Measurements from ENCODE around the gene TNNT1.

The TNNT1 gene

DNA sequence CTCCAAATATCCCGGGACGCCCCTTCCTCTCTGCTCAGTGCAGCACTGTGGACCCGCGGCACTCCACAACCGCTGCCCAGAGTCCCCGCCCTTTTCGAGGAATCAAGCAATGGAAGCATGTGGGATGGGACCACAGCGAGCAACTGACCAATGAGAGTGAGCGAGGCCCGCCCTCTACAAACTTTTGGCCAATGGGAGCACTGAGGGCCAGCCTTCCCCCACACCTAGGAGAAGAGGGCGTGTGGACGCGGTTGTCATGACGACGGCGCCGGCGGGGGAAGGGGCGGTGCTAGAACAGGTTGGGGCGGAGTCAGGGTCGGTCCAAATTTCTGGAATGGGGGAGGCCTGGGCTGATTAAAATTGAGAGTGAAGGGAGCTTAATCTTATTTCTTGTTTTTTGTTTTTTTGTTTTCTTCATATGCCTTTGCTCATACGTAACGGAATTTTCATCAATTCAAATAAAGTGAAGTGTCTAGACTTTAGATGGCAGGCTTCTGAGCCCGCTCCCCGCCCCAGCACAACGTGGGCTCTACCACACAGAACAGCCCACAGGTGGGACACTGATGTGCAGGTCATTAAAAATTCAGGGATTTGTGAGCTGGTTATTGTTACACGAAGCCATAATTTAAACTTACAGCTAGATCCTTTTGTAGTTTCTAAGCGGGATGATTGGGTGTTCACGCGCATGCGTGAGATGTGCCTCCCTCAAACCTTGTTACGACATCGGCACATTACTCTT lies 17.7 kb upstream of the TNNT1 start, which contains the start of gene DNAAF3:
Gene DNAAF3, minus strand, starts transcription at position 84 of the 739 bp plus-strand sequence. CDS start 200 bp downstream, outside the sequence.
- peak within 1 kb of the TSS; percentile 68 for H2AFZ ChIP-seq (ENCODE audit: low read length)
- H4K20me1 ChIP-seq (ENCODE audit: insufficient read depth, low read length) = no peaks in the 10 kb centered on the region
- H3K9me3 ChIP-seq (replicated peaks; ENCODE audit: insufficient read depth, low read length) = no peaks in the 10 kb centered on the region
- H3K9me2 ChIP-seq (replicated peaks; ENCODE audit: insufficient read depth, low read length) = no peaks in the 10 kb centered on the region
- DNase-seq = peak; percentile 93
- no peak within 1 kb of the TSS for H3K9ac ChIP-seq (ENCODE audit: low read length)
- no peaks in the 10 kb centered on the region for H3K36me3 ChIP-seq (replicated peaks; ENCODE audit: insufficient read depth, low read length)
- H3K79me2 ChIP-seq (ENCODE audit: low read length) = no peaks in the 10 kb centered on the region
- no peak within 1 kb of the TSS for H3K27ac ChIP-seq (ENCODE audit: low read length)
- H3K4me1 ChIP-seq (ENCODE audit: low read length) = peaks cover 4% of the 10 kb centered on the region; the same call in 1 of the 2 replicates
- peaks cover 86% of the 10 kb centered on the region for H3K27me3 ChIP-seq (replicated peaks; ENCODE audit: insufficient read depth, low read length)
- TF ChIP-seq EZH2 (optimal IDR thresholded peaks at IDR 0.05; ENCODE audit: low read depth, low read length) (no peak), EZH2phosphoT487 (IDR thresholded peaks at IDR 0.05; ENCODE audit: low read length) (no peak)
- TF ChIP-seq, protein P1, sequence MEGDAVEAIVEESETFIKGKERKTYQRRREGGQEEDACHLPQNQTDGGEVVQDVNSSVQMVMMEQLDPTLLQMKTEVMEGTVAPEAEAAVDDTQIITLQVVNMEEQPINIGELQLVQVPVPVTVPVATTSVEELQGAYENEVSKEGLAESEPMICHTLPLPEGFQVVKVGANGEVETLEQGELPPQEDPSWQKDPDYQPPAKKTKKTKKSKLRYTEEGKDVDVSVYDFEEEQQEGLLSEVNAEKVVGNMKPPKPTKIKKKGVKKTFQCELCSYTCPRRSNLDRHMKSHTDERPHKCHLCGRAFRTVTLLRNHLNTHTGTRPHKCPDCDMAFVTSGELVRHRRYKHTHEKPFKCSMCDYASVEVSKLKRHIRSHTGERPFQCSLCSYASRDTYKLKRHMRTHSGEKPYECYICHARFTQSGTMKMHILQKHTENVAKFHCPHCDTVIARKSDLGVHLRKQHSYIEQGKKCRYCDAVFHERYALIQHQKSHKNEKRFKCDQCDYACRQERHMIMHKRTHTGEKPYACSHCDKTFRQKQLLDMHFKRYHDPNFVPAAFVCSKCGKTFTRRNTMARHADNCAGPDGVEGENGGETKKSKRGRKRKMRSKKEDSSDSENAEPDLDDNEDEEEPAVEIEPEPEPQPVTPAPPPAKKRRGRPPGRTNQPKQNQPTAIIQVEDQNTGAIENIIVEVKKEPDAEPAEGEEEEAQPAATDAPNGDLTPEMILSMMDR (IDR thresholded peaks at IDR 0.05; ENCODE audit: low read length) = no peak
- peak within 1 kb of the TSS; percentile 45 for H3K4me3 ChIP-seq (ENCODE audit: low read length)
- H3K4me2 ChIP-seq (ENCODE audit: low read depth, low read length) = peak within 1 kb of the TSS; percentile 77; the same call in 1 of the 2 replicates
- H3F3A ChIP-seq (ENCODE audit: insufficient read depth, low read length) = no peaks in the 10 kb centered on the region

DNA sequence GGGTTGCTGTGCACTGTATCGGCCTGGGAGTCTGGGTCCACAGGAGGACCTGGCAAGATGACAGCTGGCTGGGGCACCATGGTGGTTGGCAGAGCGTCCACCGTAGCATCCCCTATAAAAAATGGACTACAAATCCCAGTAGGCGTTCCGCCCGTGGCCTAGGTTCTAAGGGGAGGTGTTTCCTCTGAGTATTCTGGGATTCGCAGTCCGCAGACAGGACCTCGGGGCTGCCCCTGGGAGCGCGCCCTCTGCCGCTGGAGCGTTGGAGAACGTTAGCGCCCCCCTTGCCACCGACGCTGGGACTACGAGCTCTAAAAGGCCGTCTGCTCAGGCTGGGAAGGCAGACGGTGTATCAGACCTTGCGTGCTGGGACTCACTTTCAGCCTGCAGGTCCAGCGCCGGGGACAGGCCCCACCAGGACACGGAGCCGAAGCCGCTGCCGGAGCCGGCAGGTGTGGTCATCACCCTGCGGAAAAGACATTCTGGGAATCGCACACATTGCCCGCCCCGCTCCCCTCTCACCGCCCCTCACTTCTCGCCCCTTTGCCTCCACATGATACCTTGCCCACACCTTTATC lies 17.0 kb upstream of the TNNT1 start:
- peak overlapping the region; percentile 45 for H3K4me3 ChIP-seq (ENCODE audit: low read length)
- H3K9me2 ChIP-seq (replicated peaks; ENCODE audit: insufficient read depth, low read length) = no peaks in the 10 kb centered on the region
- H3K9ac ChIP-seq (ENCODE audit: low read length) = no peak overlapping the region
- peak; percentile 63 for DNase-seq
- H3K27me3 ChIP-seq (replicated peaks; ENCODE audit: insufficient read depth, low read length) = peaks cover 83% of the 10 kb centered on the region
- no peaks in the 10 kb centered on the region for H3F3A ChIP-seq (ENCODE audit: insufficient read depth, low read length)
- H3K4me1 ChIP-seq (ENCODE audit: low read length) = peaks cover 4% of the 10 kb centered on the region; the same call in 1 of the 2 replicates
- H3K36me3 ChIP-seq (replicated peaks; ENCODE audit: insufficient read depth, low read length) = no peaks in the 10 kb centered on the region
- no peak overlapping the region for H3K27ac ChIP-seq (ENCODE audit: low read length)
- H3K9me3 ChIP-seq (replicated peaks; ENCODE audit: insufficient read depth, low read length) = no peaks in the 10 kb centered on the region
- peak overlapping the region; percentile 77; the same call in 1 of the 2 replicates for H3K4me2 ChIP-seq (ENCODE audit: low read depth, low read length)
- no peaks in the 10 kb centered on the region for H4K20me1 ChIP-seq (ENCODE audit: insufficient read depth, low read length)
- H3K79me2 ChIP-seq (ENCODE audit: low read length) = no peaks in the 10 kb centered on the region
- TF ChIP-seq, protein P1 (IDR thresholded peaks at IDR 0.05; ENCODE audit: low read length) = peak; percentile 44
- TF ChIP-seq EZH2 (optimal IDR thresholded peaks at IDR 0.05; ENCODE audit: low read depth, low read length) (no peak), EZH2phosphoT487 (IDR thresholded peaks at IDR 0.05; ENCODE audit: low read length) (no peak)
- peak overlapping the region; percentile 68 for H2AFZ ChIP-seq (ENCODE audit: low read length)

DNA sequence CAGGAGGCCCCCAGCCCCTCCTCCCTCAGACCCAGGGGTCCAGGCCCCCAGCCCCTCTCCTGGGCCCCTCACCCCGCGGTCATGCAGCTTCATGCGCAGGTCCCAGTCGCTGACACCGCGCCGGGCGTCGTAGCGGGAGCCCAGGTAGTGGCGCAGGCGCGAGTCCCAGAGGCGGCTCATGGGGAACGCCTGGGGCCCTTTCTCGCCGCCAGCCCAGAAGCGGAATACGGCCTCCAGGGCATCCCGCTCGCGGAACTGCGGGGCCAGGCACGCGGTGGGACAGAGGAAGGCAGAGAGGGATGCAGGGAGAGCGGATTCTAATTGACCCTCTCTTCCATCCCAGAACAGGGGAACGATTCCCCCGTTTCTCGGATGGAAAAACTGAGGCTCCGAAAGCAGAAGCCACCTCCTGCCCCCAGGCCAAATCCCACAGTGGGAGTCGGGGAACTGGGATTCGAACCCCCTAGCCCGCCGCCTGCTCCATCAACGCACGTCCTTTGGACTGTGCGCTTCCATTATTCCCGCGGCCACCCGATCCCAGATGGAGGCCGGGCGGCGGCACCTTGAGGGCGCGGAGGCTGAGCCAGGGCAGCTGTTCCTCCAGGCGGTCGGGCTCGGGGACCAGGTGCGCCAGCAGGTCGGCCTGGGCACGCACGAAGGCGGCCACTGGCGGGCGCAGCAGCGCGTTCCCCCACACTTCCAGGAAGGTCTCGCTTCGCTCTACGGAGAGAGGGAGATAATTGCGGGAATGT lies 12.7 kb upstream of the TNNT1 start:
- peaks cover 72% of the 10 kb centered on the region for H3K27me3 ChIP-seq (replicated peaks; ENCODE audit: insufficient read depth, low read length)
- H3K9me3 ChIP-seq (replicated peaks; ENCODE audit: insufficient read depth, low read length) = no peaks in the 10 kb centered on the region
- TF ChIP-seq, protein P1 (IDR thresholded peaks at IDR 0.05; ENCODE audit: low read length) = no peak
- TF ChIP-seq EZH2 (optimal IDR thresholded peaks at IDR 0.05; ENCODE audit: low read depth, low read length) (no peak), EZH2phosphoT487 (IDR thresholded peaks at IDR 0.05; ENCODE audit: low read length) (no peak)
- no peaks in the 10 kb centered on the region for H3K9me2 ChIP-seq (replicated peaks; ENCODE audit: insufficient read depth, low read length)
- H3K79me2 ChIP-seq (ENCODE audit: low read length) = no peaks in the 10 kb centered on the region
- no peaks in the 10 kb centered on the region for H3K36me3 ChIP-seq (replicated peaks; ENCODE audit: insufficient read depth, low read length)
- no peak for DNase-seq
- H3F3A ChIP-seq (ENCODE audit: insufficient read depth, low read length) = no peaks in the 10 kb centered on the region
- no peak overlapping the region for H3K4me2 ChIP-seq (ENCODE audit: low read depth, low read length)
- no peak overlapping the region for H3K27ac ChIP-seq (ENCODE audit: low read length)
- H4K20me1 ChIP-seq (ENCODE audit: insufficient read depth, low read length) = no peaks in the 10 kb centered on the region
- no peak overlapping the region for H2AFZ ChIP-seq (ENCODE audit: low read length)
- no peaks in the 10 kb centered on the region; the same call in 1 of the 2 replicates for H3K4me1 ChIP-seq (ENCODE audit: low read length)
- no peak overlapping the region for H3K9ac ChIP-seq (ENCODE audit: low read length)
- H3K4me3 ChIP-seq (ENCODE audit: low read length) = no peak overlapping the region
